ENCODE data around the gene ZSCAN18. TPM values are rescaled to one million over a fixed set of nuclear protein-coding genes. Genes with fewer than 3 reads are reported as not detected.
A peak's percentile ranks its signal among the peaks of the same experiment; 100 is the strongest.

Gene ZSCAN18
- total and polyA plus RNA-seq, 2 of the 13 experiments (the other 11 are each of a cell fraction or from before 2014, with no cell fraction given) = not detected

DNA sequence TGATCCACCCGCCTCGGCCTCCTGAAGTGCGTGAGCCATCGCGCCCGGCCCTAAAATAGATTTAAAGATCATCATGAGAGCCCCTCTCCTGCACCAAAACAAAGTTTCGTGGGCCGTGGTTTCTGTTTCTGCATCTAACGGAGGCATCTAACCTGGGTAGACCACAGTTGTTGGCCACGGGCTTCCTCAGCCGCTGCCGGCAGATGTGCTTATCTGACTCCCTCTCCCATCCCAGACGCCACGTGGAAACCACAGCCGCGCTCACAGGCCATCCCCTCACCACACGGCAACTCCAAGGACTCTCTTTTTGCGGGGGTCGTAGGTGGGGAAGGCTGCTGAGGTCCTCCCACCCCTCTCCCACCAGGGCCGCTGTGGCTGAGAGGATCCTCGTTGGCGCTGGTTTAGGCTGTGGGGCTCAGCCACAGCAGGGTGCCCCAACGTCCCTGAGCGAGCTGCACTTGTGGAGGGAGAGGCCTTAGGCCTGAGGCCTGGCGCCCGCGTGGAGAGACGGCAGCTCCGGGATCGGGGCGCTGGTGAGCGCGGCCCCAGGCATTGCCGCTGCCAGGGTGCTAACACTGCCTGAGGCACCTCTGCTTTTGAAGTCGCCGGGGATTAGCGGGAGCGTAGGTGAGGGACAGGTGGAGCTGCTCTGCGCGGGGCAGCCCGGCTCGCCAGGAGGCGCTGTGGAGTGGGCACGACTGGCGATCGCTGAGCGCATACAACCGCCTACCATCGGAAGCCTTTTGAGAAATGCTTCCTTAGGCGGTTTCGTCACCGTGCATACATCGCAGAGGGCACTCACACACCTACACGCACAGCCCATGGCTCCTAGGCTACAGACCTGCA lies 55.3 kb downstream of the ZSCAN18 start:
- Histone ChIP-seq H3K79me2 (ENCODE audit: insufficient read depth, low read length) (no peaks in the 10 kb centered on the region), H3K27me3 (ENCODE audit: control insufficient read depth in 1 of 2, insufficient read depth in 2 of 2, low read length in 2 of 2) (no peaks in the 10 kb centered on the region; a peak in 1 of 5 replicates), H4K20me1 (ENCODE audit: insufficient read depth, low read length) (no peaks in the 10 kb centered on the region), H3K27ac (ENCODE audit: extremely low read length, insufficient read depth, low read length) (no peak overlapping the region), H3K36me3 (replicated peaks in 1 of 2; ENCODE audit: control insufficient read depth in 1 of 2, insufficient read depth in 2 of 2, low read length in 2 of 2) (no peaks in the 10 kb centered on the region), H2AFZ (ENCODE audit: low read length) (no peak overlapping the region), H3K4me1 (ENCODE audit: insufficient read depth, low read length) (peaks cover 8% of the 10 kb centered on the region; the same call in 1 of the 2 replicates), H3K4me2 (ENCODE audit: low read depth, low read length) (no peak overlapping the region), H3K4me3 (replicated peaks in 1 of 3; ENCODE audit: insufficient read depth in 1 of 3, low read depth in 2 of 3, low read length in 3 of 3) (no peak overlapping the region), H3K9ac (ENCODE audit: insufficient read depth, low read depth, low read length) (no peak overlapping the region), H3K9me3 (ENCODE audit: low read length) (peaks cover 54% of the 10 kb centered on the region)
- ATAC-seq (no peak), DNase-seq (ENCODE audit: low spot score) (no peak), FAIRE-seq (no peak)
- 64% methylated on average over 38 of the region's 54 CpGs for WGBS (ENCODE audit: low lambda C conversion rate)
- intact Hi-C loops (cut with micrococcal nuclease; ENCODE audit: unreplicated experiment) (no loop called here), in situ Hi-C loops (cut with HindIII; ENCODE audit: extremely low pct_ligation_motif_present, low pct_unique_long_range_greater_than_20kb) (no loop called here)
- no TSS peak for BruUV-seq (replicated peaks)
- POLR2A ChIA-PET = no interaction called here
- TF ChIP-seq, protein P1, sequence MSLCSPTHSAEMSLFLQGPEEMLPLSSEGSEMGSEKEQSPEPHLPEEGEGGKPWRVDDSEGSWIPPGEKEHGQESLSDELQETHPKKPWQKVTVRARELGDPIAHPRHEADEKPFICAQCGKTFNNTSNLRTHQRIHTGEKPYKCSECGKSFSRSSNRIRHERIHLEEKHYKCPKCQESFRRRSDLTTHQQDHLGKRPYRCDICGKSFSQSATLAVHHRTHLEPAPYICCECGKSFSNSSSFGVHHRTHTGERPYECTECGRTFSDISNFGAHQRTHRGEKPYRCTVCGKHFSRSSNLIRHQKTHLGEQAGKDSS (CRISPR knock-in tag; IDR thresholded peaks at IDR 0.05; ENCODE audit: borderline replicate concordance, low read depth) = no peak
- TF ChIP-seq, protein P2, sequence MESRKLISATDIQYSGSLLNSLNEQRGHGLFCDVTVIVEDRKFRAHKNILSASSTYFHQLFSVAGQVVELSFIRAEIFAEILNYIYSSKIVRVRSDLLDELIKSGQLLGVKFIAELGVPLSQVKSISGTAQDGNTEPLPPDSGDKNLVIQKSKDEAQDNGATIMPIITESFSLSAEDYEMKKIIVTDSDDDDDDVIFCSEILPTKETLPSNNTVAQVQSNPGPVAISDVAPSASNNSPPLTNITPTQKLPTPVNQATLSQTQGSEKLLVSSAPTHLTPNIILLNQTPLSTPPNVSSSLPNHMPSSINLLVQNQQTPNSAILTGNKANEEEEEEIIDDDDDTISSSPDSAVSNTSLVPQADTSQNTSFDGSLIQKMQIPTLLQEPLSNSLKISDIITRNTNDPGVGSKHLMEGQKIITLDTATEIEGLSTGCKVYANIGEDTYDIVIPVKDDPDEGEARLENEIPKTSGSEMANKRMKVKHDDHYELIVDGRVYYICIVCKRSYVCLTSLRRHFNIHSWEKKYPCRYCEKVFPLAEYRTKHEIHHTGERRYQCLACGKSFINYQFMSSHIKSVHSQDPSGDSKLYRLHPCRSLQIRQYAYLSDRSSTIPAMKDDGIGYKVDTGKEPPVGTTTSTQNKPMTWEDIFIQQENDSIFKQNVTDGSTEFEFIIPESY (CRISPR knock-in tag; IDR thresholded peaks at IDR 0.05) = peak; percentile 73
- no peak for TF ChIP-seq RBM39 (IDR thresholded peaks at IDR 0.05; ENCODE audit: low read depth, low read length, poor library complexity, severe bottlenecking)
- TF ChIP-seq ARNT (IDR thresholded peaks at IDR 0.05) = no peak
- TF ChIP-seq, protein P3, sequence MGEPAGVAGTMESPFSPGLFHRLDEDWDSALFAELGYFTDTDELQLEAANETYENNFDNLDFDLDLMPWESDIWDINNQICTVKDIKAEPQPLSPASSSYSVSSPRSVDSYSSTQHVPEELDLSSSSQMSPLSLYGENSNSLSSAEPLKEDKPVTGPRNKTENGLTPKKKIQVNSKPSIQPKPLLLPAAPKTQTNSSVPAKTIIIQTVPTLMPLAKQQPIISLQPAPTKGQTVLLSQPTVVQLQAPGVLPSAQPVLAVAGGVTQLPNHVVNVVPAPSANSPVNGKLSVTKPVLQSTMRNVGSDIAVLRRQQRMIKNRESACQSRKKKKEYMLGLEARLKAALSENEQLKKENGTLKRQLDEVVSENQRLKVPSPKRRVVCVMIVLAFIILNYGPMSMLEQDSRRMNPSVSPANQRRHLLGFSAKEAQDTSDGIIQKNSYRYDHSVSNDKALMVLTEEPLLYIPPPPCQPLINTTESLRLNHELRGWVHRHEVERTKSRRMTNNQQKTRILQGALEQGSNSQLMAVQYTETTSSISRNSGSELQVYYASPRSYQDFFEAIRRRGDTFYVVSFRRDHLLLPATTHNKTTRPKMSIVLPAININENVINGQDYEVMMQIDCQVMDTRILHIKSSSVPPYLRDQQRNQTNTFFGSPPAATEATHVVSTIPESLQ (CRISPR knock-in tag; conservative IDR thresholded peaks at IDR 0.05) = no peak
- TF ChIP-seq KDM5A (IDR thresholded peaks at IDR 0.05; ENCODE audit: borderline replicate concordance, low read length) = no peak
- CTCF ChIA-PET (ENCODE audit: low intra/inter-chr PET ratio, low total read pairs) = no interaction called here
